Astrocyte (in vitro differentiated cells and primary cell): ENCODE data around the gene APP.

Experiments used
- EZH2 ChIP-seq: IDR thresholded peaks from 2 replicates; pipeline ENCODE4 v1.6.1; 2012; ENCODE audit warnings: mild to moderate bottlenecking, low read length, inconsistent platforms; ENCODE audit not compliant: insufficient read depth
- TF ChIP-seq, protein P1 (sequence below): IDR thresholded peaks from 2 replicates; pipeline ENCODE4 v1.5.1; 2011; ENCODE audit warnings: low read depth, mild to moderate bottlenecking, inconsistent platforms, low read length, moderate library complexity; ENCODE audit not compliant: insufficient read depth

DNA sequence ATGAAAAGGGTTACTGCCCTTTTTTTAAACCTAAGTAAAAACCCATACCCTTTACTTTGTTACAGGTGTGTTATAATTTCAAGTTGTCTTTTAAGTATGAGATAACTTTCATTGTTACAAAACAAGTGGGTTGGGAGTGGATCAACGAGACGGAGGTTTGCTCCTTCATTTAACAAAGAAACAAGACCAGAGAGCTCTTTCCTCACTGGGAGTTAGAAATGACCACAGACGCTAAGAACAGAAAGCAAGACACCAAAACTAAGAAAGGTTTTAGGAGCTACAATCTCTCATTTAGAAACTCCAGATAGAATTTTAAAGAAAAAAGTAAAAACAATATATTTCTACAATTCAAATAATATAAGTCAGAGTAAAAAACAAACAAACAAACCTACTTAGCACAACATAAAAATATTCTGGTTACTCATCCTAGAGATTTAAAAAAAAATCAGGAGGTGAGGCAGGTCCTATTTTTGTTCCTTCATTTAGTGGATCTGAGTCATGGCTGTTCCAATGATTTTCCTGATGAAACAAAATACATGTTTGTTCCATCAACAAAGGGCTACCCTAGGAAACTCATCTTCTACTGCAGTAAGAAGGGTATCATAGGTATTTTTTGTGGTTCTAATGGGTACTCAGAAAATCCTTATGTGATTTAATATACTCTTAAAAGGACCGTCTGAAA, 33.0 kb downstream of the APP start:
- TF ChIP-seq, protein P1, sequence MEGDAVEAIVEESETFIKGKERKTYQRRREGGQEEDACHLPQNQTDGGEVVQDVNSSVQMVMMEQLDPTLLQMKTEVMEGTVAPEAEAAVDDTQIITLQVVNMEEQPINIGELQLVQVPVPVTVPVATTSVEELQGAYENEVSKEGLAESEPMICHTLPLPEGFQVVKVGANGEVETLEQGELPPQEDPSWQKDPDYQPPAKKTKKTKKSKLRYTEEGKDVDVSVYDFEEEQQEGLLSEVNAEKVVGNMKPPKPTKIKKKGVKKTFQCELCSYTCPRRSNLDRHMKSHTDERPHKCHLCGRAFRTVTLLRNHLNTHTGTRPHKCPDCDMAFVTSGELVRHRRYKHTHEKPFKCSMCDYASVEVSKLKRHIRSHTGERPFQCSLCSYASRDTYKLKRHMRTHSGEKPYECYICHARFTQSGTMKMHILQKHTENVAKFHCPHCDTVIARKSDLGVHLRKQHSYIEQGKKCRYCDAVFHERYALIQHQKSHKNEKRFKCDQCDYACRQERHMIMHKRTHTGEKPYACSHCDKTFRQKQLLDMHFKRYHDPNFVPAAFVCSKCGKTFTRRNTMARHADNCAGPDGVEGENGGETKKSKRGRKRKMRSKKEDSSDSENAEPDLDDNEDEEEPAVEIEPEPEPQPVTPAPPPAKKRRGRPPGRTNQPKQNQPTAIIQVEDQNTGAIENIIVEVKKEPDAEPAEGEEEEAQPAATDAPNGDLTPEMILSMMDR = no peak
- no peak for TF ChIP-seq EZH2
